HepG2 (cell line): ENCODE data around the gene SUMO4. TPM values are rescaled to one million over a fixed set of nuclear protein-coding genes. Genes with fewer than 3 reads are reported as not detected.
A peak's percentile ranks its signal among the peaks of the same experiment; 100 is the strongest.

Experiments used
- ATAC-seq: fragments of 200-7000 bp; cut with Tn5 transposase; 3 replicates; pipeline ENCODE4 v1.9.1; 2020; ENCODE audit warnings: mild to moderate bottlenecking, moderate library complexity
- BruUV-seq: library from RNA; stranded (reverse); fragments of 400-500 nt; replicated peaks from 2 replicates; lab custom pipeline; 2021; lab: Mats Ljungman, UMichigan
- CTCF ChIA-PET: fragments of 300-600 bp; formaldehyde crosslinking; extraction: SDS; loops from one replicate; lab custom pipeline; 2021; ENCODE audit warnings: low total read pairs, inconsistent platforms, low intra/inter-chr PET ratio; lab: Yijun Ruan, JAX
- POLR2A ChIA-PET: fragments of 350-600 bp; sonication (Branson Sonifier 250); formaldehyde crosslinking; loops from one replicate; lab custom pipeline; 2020; ENCODE audit warnings: antibody characterized with exemption, inconsistent platforms; lab: Yijun Ruan, JAX
- DNase-seq: peaks from one replicate; pipeline ENCODE4 v3.0.0-alpha.2; 2015; ENCODE audit warnings: low spot score
- FAIRE-seq: peaks from 3 replicates; lab custom pipeline; 2011; peaks lifted over from hg19 to GRCh38; lab: Jason Lieb, UNC
- H2AFZ ChIP-seq: one replicate; pipeline ENCODE4 v1.6.1; 2011; ENCODE audit warnings: low read length, inconsistent platforms
- H3K27ac ChIP-seq: fragments of 300-600 bp; 3 replicates; pipeline ENCODE4 v1.8.0; 2011; ENCODE audit warnings: mixed run types, mild to moderate bottlenecking, mixed read lengths, low read length, inconsistent platforms; ENCODE audit not compliant: insufficient read depth; ENCODE audit errors: extremely low read length
- H3K27me3 ChIP-seq, 2 experiments: fragments of 200-600 bp in 1 of 2; 2 replicates in 1 of 2; 3 replicates in 1 of 2; pipeline versions ENCODE4 v1.6.0 to v1.8.0; 2011; ENCODE audit warnings: low read length in 2 of 2, mild to moderate bottlenecking in 2 of 2, moderate library complexity in 2 of 2, inconsistent platforms in 1 of 2; ENCODE audit not compliant: insufficient read depth in 2 of 2, control insufficient read depth in 1 of 2
- H3K36me3 ChIP-seq, 2 experiments: fragments of 200-600 bp in 1 of 2; replicated peaks in 1 of 2; 2 replicates in 1 of 2; 3 replicates in 1 of 2; pipeline versions ENCODE4 v1.5.1 to v1.8.0; 2011; ENCODE audit warnings: low read length in 2 of 2, inconsistent platforms in 1 of 2; ENCODE audit not compliant: insufficient read depth in 2 of 2, control insufficient read depth in 1 of 2
- H3K4me1 ChIP-seq: 2 replicates; pipeline ENCODE4 v1.5.1; 2012; ENCODE audit warnings: low read length, inconsistent platforms; ENCODE audit not compliant: insufficient read depth
- H3K4me2 ChIP-seq: 2 replicates; pipeline ENCODE4 v1.6.0; 2011; ENCODE audit warnings: low read depth, low read length, inconsistent platforms
- H3K4me3 ChIP-seq, 3 experiments: fragments of 200-600 bp in 1 of 3; sonication (generic), shearing (Covaris generic) in 1 of 3; replicated peaks in 1 of 3; 2 replicates each; pipeline ENCODE4 v1.5.1; 2011 to 2016; ENCODE audit warnings: low read length in 3 of 3, inconsistent platforms in 2 of 3, low read depth in 2 of 3, mild to moderate bottlenecking in 2 of 3, control low read depth in 1 of 3, mixed read lengths in 1 of 3; ENCODE audit not compliant: insufficient read depth in 1 of 3
- H3K79me2 ChIP-seq: one replicate; pipeline ENCODE4 v1.6.1; 2011; ENCODE audit warnings: low read length, inconsistent platforms; ENCODE audit not compliant: insufficient read depth
- H3K9ac ChIP-seq: 2 replicates; pipeline ENCODE4 v1.6.0; 2011; ENCODE audit warnings: mild to moderate bottlenecking, low read depth, low read length, inconsistent platforms; ENCODE audit not compliant: insufficient read depth
- H3K9me3 ChIP-seq: 2 replicates; pipeline ENCODE4 v1.5.1; 2012; ENCODE audit warnings: mild to moderate bottlenecking, low read length
- H4K20me1 ChIP-seq: 2 replicates; pipeline ENCODE4 v1.6.0; 2011; ENCODE audit warnings: inconsistent platforms, mild to moderate bottlenecking, low read length, moderate library complexity; ENCODE audit not compliant: insufficient read depth
- ADNP ChIP-seq: sonication (generic); formaldehyde crosslinking; IDR thresholded peaks from 2 replicates; pipeline ENCODE4 v1.4.0; 2020; ENCODE audit warnings: missing genetic modification reagents
- AHR ChIP-seq: IDR thresholded peaks from 2 replicates; pipeline ENCODE4 v1.6.1; 2018; ENCODE audit warnings: missing genetic modification reagents, missing compliant biosample characterization
- CTCF ChIP-seq: sonication (generic); formaldehyde crosslinking; IDR thresholded peaks from 2 replicates; pipeline ENCODE4 v1.5.0; 2020; ENCODE audit warnings: mild to moderate bottlenecking, missing genetic modification reagents, moderate library complexity
- ELF4 ChIP-seq: sonication (generic); formaldehyde crosslinking; IDR thresholded peaks from 2 replicates; pipeline ENCODE4 v1.5.0; 2020; ENCODE audit warnings: missing genetic modification reagents, mild to moderate bottlenecking, moderate library complexity, borderline replicate concordance
- HDAC2 ChIP-seq: sonication (generic); formaldehyde crosslinking; IDR thresholded peaks from 2 replicates; pipeline ENCODE4 v1.4.0; 2020; ENCODE audit warnings: missing genetic modification reagents
- JUNB ChIP-seq: sonication (generic); formaldehyde crosslinking; IDR thresholded peaks from 2 replicates; pipeline ENCODE4 v1.8.0; 2022; ENCODE audit warnings: missing genetic modification reagents, mild to moderate bottlenecking, borderline replicate concordance
- KDM2A ChIP-seq: sonication (generic); formaldehyde crosslinking; IDR thresholded peaks from 2 replicates; pipeline ENCODE4 v1.4.0; 2020; ENCODE audit warnings: low read depth, missing genetic modification reagents, borderline replicate concordance
- LCORL ChIP-seq, 2 experiments: fragments of 450-650 bp in 1 of 2; sonication (generic) in 1 of 2; formaldehyde crosslinking in 1 of 2; IDR thresholded peaks; 2 replicates each; pipeline versions ENCODE4 v1.5.0 to v1.6.1; 2017 to 2020; ENCODE audit warnings: antibody characterized with exemption in 1 of 2, missing genetic modification reagents in 1 of 2
- MED1 ChIP-seq: sonication (generic); formaldehyde crosslinking; IDR thresholded peaks from 2 replicates; pipeline ENCODE4 v1.4.0; 2020; ENCODE audit warnings: missing genetic modification reagents
- MYC ChIP-seq: sonication (generic); formaldehyde crosslinking; IDR thresholded peaks from 2 replicates; pipeline ENCODE4 v1.9.0; 2021; ENCODE audit warnings: missing genetic modification reagents, borderline replicate concordance
- REXO4 ChIP-seq: sonication (generic); formaldehyde crosslinking; IDR thresholded peaks from 2 replicates; pipeline ENCODE4 v1.8.0; 2022; ENCODE audit warnings: missing genetic modification reagents, mild to moderate bottlenecking, borderline replicate concordance
- SALL2 ChIP-seq: sonication (generic); formaldehyde crosslinking; IDR thresholded peaks from 2 replicates; pipeline ENCODE4 v1.8.1; 2023; ENCODE audit warnings: mild to moderate bottlenecking, missing genetic modification reagents, inconsistent platforms
- YEATS2 ChIP-seq: sonication (generic); formaldehyde crosslinking; IDR thresholded peaks from 2 replicates; pipeline ENCODE4 v1.4.0; 2020; ENCODE audit warnings: missing genetic modification reagents, borderline replicate concordance
- ZFP91 ChIP-seq: sonication (generic); formaldehyde crosslinking; IDR thresholded peaks from 2 replicates; pipeline ENCODE4 v1.9.0; 2022; ENCODE audit warnings: missing genetic modification reagents, mild to moderate bottlenecking, borderline replicate concordance
- ZFX ChIP-seq: sonication (generic); formaldehyde crosslinking; IDR thresholded peaks from 2 replicates; pipeline ENCODE4 v1.4.0; 2020; ENCODE audit warnings: mild to moderate bottlenecking, low read depth, missing genetic modification reagents, moderate library complexity
- ZNF292 ChIP-seq: sonication (generic); formaldehyde crosslinking; IDR thresholded peaks from 2 replicates; pipeline ENCODE4 v1.8.1; 2022; ENCODE audit warnings: mild to moderate bottlenecking, low read depth, missing genetic modification reagents, borderline replicate concordance
- ZNF513 ChIP-seq: sonication (generic); formaldehyde crosslinking; conservative IDR thresholded peaks from 2 replicates; pipeline ENCODE4 v1.5.0; 2020; ENCODE audit warnings: missing genetic modification reagents
- ZNF780A ChIP-seq: sonication (generic); formaldehyde crosslinking; IDR thresholded peaks from 2 replicates; pipeline ENCODE4 v1.8.0; 2022; ENCODE audit warnings: mild to moderate bottlenecking, missing genetic modification reagents, moderate library complexity
- WGBS: methylation state at CpG from one replicate; pipeline ENCODE4 v1.1.6; 2017; ENCODE audit warnings: low lambda C conversion rate; 5-methylcytosine and 5-hydroxymethylcytosine counted together
- in situ Hi-C: cut with HindIII; loops from 2 replicates; pipeline ENCODE4 v1.10.0; 2017; ENCODE audit warnings: low pct_unique_long_range_greater_than_20kb; ENCODE audit not compliant: extremely low pct_ligation_motif_present
- intact Hi-C: fragments of 100-400 bp; cut with micrococcal nuclease; formaldehyde crosslinking; loops from one replicate; pipeline ENCODE4 v1.10.0; 2022; ENCODE audit not compliant: unreplicated experiment
- polyA plus RNA-seq, 8 experiments: library from polyadenylated mRNA; depleted of rRNA in 3 of 8; stranded (reverse) in 7 of 8; unstranded in 1 of 8; fragments of >200 nt; fragmentation: Illumina TruSeq in 4 of 8; extraction: Trizol in 4 of 8; gene quantifications; 2 replicates each; pipeline versions ENCODE4 v1.2.1 to v1.2.3, GENCODE V29; 2011 to 2016; ENCODE audit warnings: low read depth in 4 of 8, missing spikeins in 1 of 8, mixed read lengths in 1 of 8; ENCODE audit not compliant: insufficient read depth in 1 of 8
- total RNA-seq, 5 experiments: library from RNA; depleted of rRNA; stranded (reverse); fragments of >200 nt; fragmentation: Illumina TruSeq; extraction: Trizol; gene quantifications; 2 replicates each; pipeline ENCODE4 v1.2.3, GENCODE V29; 2016; ENCODE audit warnings: low read depth in 1 of 5
- TF ChIP-seq, protein P1 (sequence below): sonication (generic); formaldehyde crosslinking; IDR thresholded peaks from 2 replicates; pipeline ENCODE4 v1.8.1; 2023; ENCODE audit warnings: mild to moderate bottlenecking, moderate library complexity, missing genetic modification reagents

Gene SUMO4
- total and polyA plus RNA-seq, 2 of the 13 experiments (the other 11 are each of a cell fraction or from before 2014, with no cell fraction given) = 0.22 to 1.2 TPM

DNA sequence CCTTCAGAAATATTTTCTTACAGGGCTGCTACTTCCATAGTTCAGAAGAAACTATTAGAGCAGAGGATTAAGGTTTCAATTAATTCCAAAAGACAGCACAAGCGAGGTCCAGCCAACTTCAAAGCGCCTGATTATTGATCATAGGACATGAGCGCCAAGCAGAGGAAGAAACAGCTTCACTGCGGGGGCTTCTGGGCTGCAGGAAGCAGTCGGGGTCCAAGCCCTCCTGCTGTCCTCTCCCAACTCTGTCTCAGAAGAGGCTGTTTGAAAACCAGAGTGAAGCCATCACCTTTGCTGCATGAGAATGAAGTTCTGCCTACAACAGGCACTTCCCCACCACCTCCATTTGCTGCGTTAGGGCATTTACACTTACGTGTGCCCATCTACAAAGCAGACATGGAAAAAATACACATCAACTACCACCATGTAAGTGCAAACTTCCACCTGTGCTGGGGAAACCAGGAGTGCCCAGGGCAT is 23.9 kb downstream of the SUMO4 start:
- ChIA-PET CTCF (no interaction called here), POLR2A (no interaction called here)
- no peak overlapping the region for H3K27ac ChIP-seq
- ATAC-seq (peak; percentile 18), DNase-seq (no peak), FAIRE-seq (no peak)
- H2AFZ ChIP-seq = peak overlapping the region; percentile 42
- peak overlapping the region; percentile 73 for H3K4me2 ChIP-seq
- peaks cover 3 to 36% of the 10 kb centered on the region in 2 experiments; a peak in 4 of 5 replicates for H3K27me3 ChIP-seq
- no TSS peak for BruUV-seq
- no peak overlapping the region for H3K9ac ChIP-seq
- in situ Hi-C loops = no loop called here
- no peaks in the 10 kb centered on the region for H3K36me3 ChIP-seq
- no peaks in the 10 kb centered on the region for H4K20me1 ChIP-seq
- no peaks in the 10 kb centered on the region for H3K79me2 ChIP-seq
- intact Hi-C loops = loop anchor here (5.0 kb wide), 1 partner anchor 107 kb away; the partner anchor contains the start of gene TAB2
- WGBS = 5% methylated on average over 7 of the region's 7 CpGs
- H3K4me1 ChIP-seq = peaks cover 16% of the 10 kb centered on the region
- H3K9me3 ChIP-seq = no peaks in the 10 kb centered on the region
- peak overlapping the region in 2 of 3 experiments; percentile 20 to 21; a peak in 3 of 6 replicates for H3K4me3 ChIP-seq
- TF ChIP-seq AHR (CRISPR knock-in tag) (no peak), ZNF513 (CRISPR knock-in tag) (no peak), YEATS2 (CRISPR knock-in tag) (no peak), MYC (no peak), ZNF780A (no peak), KDM2A (0 out of 2 replicates have a peak, but pooled peaks have one; percentile 33), ZNF292 (CRISPR knock-in tag) (0 out of 2 replicates have a peak, but pooled peaks have one; percentile 40), CTCF (CRISPR knock-in tag) (0 out of 2 replicates have a peak, but pooled peaks have one; percentile 14), SALL2 (CRISPR knock-in tag) (no peak), ZFX (CRISPR knock-in tag) (0 out of 2 replicates have a peak, but pooled peaks have one; percentile 14), REXO4 (CRISPR knock-in tag) (no peak), HDAC2 (CRISPR knock-in tag) (no peak), ELF4 (no peak), JUNB (no peak), LCORL (IDR thresholded peaks at IDR 0.05) (no peak), LCORL (CRISPR knock-in tag; IDR thresholded peaks at IDR 0.05) (no peak), MED1 (CRISPR knock-in tag) (no peak), ADNP (CRISPR knock-in tag) (no peak), ZFP91 (no peak)
- TF ChIP-seq, protein P1, sequence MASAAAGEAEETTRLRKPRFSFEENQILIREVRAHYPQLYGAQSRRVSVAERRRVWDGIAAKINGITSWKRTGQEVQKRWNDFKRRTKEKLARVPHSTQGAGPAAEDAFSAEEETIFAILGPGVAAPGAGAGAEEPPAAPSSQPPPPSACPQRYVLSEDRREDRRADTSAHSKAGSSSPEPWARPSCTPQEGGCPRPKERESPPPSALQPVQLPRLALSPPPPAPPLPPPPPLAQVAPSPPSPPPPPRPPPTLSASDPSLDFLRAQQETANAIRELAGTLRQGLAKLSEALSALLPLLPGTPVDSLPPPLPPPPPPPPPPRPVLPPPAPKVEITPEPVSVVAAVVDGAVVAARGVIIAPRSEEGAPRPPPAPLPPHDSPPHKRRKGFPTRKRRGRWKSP = no peak
